Uterus (tissue), 4 donors: ENCODE results near the gene PC. TPM values are rescaled to one million over a fixed set of nuclear protein-coding genes. Genes with fewer than 3 reads are reported as not detected.

Experiments used
- DNase-seq, 2 donors: peaks; one replicate each; pipeline ENCODE4 v3.0.0-alpha.2; 2019 to 2020
- H3K27ac ChIP-seq, 2 donors: fragments of 200-600 bp; sonication (generic); 1 replicate in 1 of 2; 2 replicates in 1 of 2; pipeline ENCODE4 v1.5.1; 2016 to 2018
- H3K27me3 ChIP-seq, 2 donors: fragments of 200-600 bp; sonication (generic); one replicate each; pipeline ENCODE4 v1.5.1; 2018 to 2019; ENCODE audit warnings: control low read depth in 1 of 2
- H3K36me3 ChIP-seq, 2 donors: fragments of 200-600 bp; sonication (generic); one replicate each; pipeline ENCODE4 v1.5.1; 2019; ENCODE audit warnings: control low read depth in 1 of 2
- H3K4me1 ChIP-seq, 2 donors: fragments of 200-600 bp; sonication (generic); one replicate each; pipeline ENCODE4 v1.5.1; 2018 to 2019; ENCODE audit warnings: control low read depth in 1 of 2
- H3K4me3 ChIP-seq, 2 donors: fragments of 200-600 bp; sonication (generic); 1 replicate in 1 of 2; 2 replicates in 1 of 2; pipeline ENCODE4 v1.5.1; 2018 to 2019; ENCODE audit warnings: mild to moderate bottlenecking in 1 of 2
- H3K9me3 ChIP-seq, 2 donors: fragments of 200-600 bp; sonication (generic); one replicate each; pipeline ENCODE4 v1.5.1; 2019; ENCODE audit warnings: control low read depth in 1 of 2
- CTCF ChIP-seq, 4 experiments: fragments of 200-600 bp in 2 of 4; fragments of 450-650 bp in 2 of 4; sonication (generic) in 2 of 4; IDR thresholded peaks; one replicate each; pipeline ENCODE4 v1.5.1; 2016 to 2019; ENCODE audit warnings: antibody characterized with exemption in 4 of 4, mild to moderate bottlenecking in 2 of 4, moderate library complexity in 1 of 4
- POLR2A ChIP-seq, 2 donors: fragments of 450-650 bp; IDR thresholded peaks; one replicate each; pipeline ENCODE4 v1.6.1; 2016; ENCODE audit warnings: antibody characterized with exemption in 2 of 2, mild to moderate bottlenecking in 1 of 2, moderate library complexity in 1 of 2
- intact Hi-C: fragments of 100-400 bp; cut with DNase I; formaldehyde crosslinking; loops from one replicate; pipeline ENCODE4 v1.15.1; 2023; ENCODE audit warnings: low total_unique reads
- total RNA-seq, 4 donors: library from RNA; depleted of rRNA in 3 of 4; stranded (reverse); fragments of >200 nt in 3 of 4; gene quantifications; one replicate each; pipeline versions ENCODE4 v1.1.0 to v1.2.4, GENCODE V29; 2014 to 2023
- donor health status: DM: yes; HTN: yes; CAD: no.

Gene PC
- total RNA-seq, 4 donors from 2014 or later = 7.1 to 13.8 (median 8.1) TPM

- Histone ChIP-seq H3K9me3 (no peaks in the 10 kb centered on the region), H3K27ac (peak within 1 kb of the TSS; percentile 78 to 88), H3K4me3 (peak within 1 kb of the TSS; percentile 53 to 55), H3K4me1 (peaks cover 0 to 8% of the 10 kb centered on the region in 2 donors), H3K27me3 (no peaks in the 10 kb centered on the region), H3K36me3 (no peaks in the 10 kb centered on the region)
- peak in 1 of 2 donors; percentile 47 for DNase-seq
- TF ChIP-seq CTCF (IDR thresholded peaks at IDR 0.05) (no peak), POLR2A (IDR thresholded peaks at IDR 0.05) (no peak)
- intact Hi-C loops = no loop called here
Observed at GRCh38 chr11:66856496-66857233, 101.5 kb downstream of the PC start, which contains the start of gene LRFN4. LRFN4 (plus strand) TSS chr11:66857064; CDS start chr11:66857745, 681 bp downstream.

GRCh38 chr11:66855574-66856495, 102.3 kb downstream of the PC start:
- Histone ChIP-seq H3K27ac (peak overlapping the region; percentile 78 to 88), H3K9me3 (no peaks in the 10 kb centered on the region), H3K4me1 (peaks cover 0 to 8% of the 10 kb centered on the region in 2 donors), H3K36me3 (no peaks in the 10 kb centered on the region), H3K4me3 (peak overlapping the region; percentile 53 to 55), H3K27me3 (no peaks in the 10 kb centered on the region)
- TF ChIP-seq CTCF (IDR thresholded peaks at IDR 0.05) (peak in 1 of 4 experiments; percentile 20), POLR2A (IDR thresholded peaks at IDR 0.05) (peak; percentile 48 to 57)
- DNase-seq = peak; percentile 88 to 93
- intact Hi-C loops = no loop called here

- Histone ChIP-seq H3K36me3 (no peaks in the 10 kb centered on the region), H3K4me1 (peaks cover 0 to 8% of the 10 kb centered on the region in 2 donors), H3K9me3 (no peaks in the 10 kb centered on the region), H3K27me3 (no peaks in the 10 kb centered on the region), H3K27ac (no peak overlapping the region), H3K4me3 (no peak overlapping the region)
- no peak for DNase-seq
- TF ChIP-seq POLR2A (IDR thresholded peaks at IDR 0.05) (no peak), CTCF (IDR thresholded peaks at IDR 0.05) (no peak)
- intact Hi-C loops = no loop called here
Observed at GRCh38 chr11:66854729-66855211, 103.4 kb downstream of the PC start.

- intact Hi-C loops = no loop called here
- Histone ChIP-seq H3K9me3 (no peaks in the 10 kb centered on the region), H3K27ac (no peak overlapping the region), H3K27me3 (no peaks in the 10 kb centered on the region), H3K4me3 (no peak overlapping the region), H3K4me1 (peaks cover 0 to 8% of the 10 kb centered on the region in 2 donors), H3K36me3 (no peaks in the 10 kb centered on the region)
- DNase-seq = no peak
- TF ChIP-seq CTCF (IDR thresholded peaks at IDR 0.05) = no peak
- TF ChIP-seq POLR2A (IDR thresholded peaks at IDR 0.05) = no peak
Observed at GRCh38 chr11:66854231-66854661, 103.9 kb downstream of the PC start.
